Left ventricle myocardium inferior (tissue), 1 donor: ENCODE data around the gene RNF183. TPM values are rescaled to one million over a fixed set of nuclear protein-coding genes. Genes with fewer than 3 reads are reported as not detected.

Source experiments
- DNase-seq: peaks from one replicate; pipeline ENCODE4 v3.0.0-alpha.2; 2020
- H3K27ac ChIP-seq: fragments of 200-600 bp; replicated peaks from 2 replicates; pipeline ENCODE4 v1.8.0; 2021
- H3K27me3 ChIP-seq: fragments of 200-600 bp; 2 replicates; pipeline ENCODE4 v1.8.0; 2021; ENCODE audit warnings: low read depth
- H3K36me3 ChIP-seq: fragments of 200-600 bp; 2 replicates; pipeline ENCODE4 v1.8.0; 2021
- H3K4me1 ChIP-seq: fragments of 200-600 bp; 2 replicates; pipeline ENCODE4 v1.8.0; 2021
- H3K4me3 ChIP-seq: fragments of 200-600 bp; 2 replicates; pipeline ENCODE4 v1.8.0; 2021; ENCODE audit warnings: mild to moderate bottlenecking, moderate library complexity
- H3K9me3 ChIP-seq: fragments of 200-600 bp; replicated peaks from 2 replicates; pipeline ENCODE4 v1.8.0; 2021
- intact Hi-C: fragments of 100-400 bp; cut with micrococcal nuclease; formaldehyde crosslinking; loops from one replicate; pipeline ENCODE4 v1.11.0; 2022
- total RNA-seq: library from RNA; stranded (reverse); fragmentation: NEBNext Ultra II Directional; extraction: Animal tissue kit (Norgen Biotek cat#: 25700); gene quantifications from one replicate; pipeline ENCODE4 v1.2.1, GENCODE V29; 2021
- TF ChIP-seq, protein P1 (sequence below): fragments of 200-600 bp; IDR thresholded peaks from 2 replicates; pipeline ENCODE4 v1.8.0; 2021; ENCODE audit warnings: antibody characterized with exemption, mild to moderate bottlenecking, borderline replicate concordance
- donor health status: DM: no; HTN: yes; CAD: no; lungs with severe emphysema.

Gene RNF183
- total RNA-seq, 1 donor from 2014 or later = not detected

DNA sequence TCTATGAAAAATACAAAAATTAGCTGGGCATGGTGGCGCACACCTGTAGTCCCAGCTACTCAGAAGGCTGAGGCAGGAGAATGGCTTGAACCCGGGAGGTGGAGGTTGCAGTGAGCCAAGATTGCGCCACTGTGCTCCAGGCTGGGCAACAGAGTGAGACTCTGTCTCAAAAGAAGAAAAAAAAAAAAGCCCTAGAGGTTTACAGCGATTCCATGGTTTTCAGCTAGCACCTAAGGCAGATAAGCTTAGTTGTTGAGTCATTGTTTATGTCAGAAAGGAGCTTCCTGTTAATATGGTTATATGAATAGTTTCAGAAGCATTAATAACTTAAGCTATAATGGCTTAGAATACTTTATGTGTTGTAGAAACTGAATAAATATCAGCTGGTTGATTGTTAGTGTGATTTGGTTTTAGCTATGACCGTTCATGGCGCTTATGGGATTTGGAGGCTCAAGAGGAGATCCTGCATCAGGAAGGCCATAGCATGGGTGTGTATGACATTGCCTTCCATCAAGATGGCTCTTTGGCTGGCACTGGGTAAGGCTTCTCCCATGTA is 13.0 kb downstream of the RNF183 start:
- intact Hi-C loops = no loop called here
- TF ChIP-seq, protein P1, sequence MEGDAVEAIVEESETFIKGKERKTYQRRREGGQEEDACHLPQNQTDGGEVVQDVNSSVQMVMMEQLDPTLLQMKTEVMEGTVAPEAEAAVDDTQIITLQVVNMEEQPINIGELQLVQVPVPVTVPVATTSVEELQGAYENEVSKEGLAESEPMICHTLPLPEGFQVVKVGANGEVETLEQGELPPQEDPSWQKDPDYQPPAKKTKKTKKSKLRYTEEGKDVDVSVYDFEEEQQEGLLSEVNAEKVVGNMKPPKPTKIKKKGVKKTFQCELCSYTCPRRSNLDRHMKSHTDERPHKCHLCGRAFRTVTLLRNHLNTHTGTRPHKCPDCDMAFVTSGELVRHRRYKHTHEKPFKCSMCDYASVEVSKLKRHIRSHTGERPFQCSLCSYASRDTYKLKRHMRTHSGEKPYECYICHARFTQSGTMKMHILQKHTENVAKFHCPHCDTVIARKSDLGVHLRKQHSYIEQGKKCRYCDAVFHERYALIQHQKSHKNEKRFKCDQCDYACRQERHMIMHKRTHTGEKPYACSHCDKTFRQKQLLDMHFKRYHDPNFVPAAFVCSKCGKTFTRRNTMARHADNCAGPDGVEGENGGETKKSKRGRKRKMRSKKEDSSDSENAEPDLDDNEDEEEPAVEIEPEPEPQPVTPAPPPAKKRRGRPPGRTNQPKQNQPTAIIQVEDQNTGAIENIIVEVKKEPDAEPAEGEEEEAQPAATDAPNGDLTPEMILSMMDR = no peak
- no peaks in the 10 kb centered on the region for H3K27me3 ChIP-seq
- no peak overlapping the region for H3K4me3 ChIP-seq
- H3K9me3 ChIP-seq = no peaks in the 10 kb centered on the region
- peak overlapping the region; percentile 62 for H3K27ac ChIP-seq
- H3K4me1 ChIP-seq = peaks cover 13% of the 10 kb centered on the region
- no peak for DNase-seq
- peaks cover 88% of the 10 kb centered on the region for H3K36me3 ChIP-seq

DNA sequence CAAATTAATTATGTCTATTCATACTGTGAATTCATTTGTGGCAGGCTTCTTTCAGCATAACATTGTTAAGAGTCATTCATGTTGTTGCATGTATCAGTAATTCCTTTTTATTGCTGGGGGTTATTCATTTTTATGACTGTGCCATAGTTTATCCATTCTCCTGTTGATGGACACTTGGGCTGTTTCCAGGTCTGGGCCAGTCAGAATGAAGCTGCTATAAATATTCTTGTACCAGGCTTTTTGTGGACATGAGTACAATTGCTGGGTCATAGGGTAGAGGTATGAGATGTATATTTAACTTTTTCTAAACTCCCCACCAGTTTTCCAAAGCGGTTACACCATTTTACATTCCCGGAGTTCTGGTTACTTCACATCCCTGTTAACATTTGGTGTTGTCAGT is 14.1 kb downstream of the RNF183 start:
- no peak for DNase-seq
- H3K9me3 ChIP-seq = no peaks in the 10 kb centered on the region
- no peak overlapping the region for H3K4me3 ChIP-seq
- H3K36me3 ChIP-seq = peaks cover 97% of the 10 kb centered on the region
- intact Hi-C loops = no loop called here
- peak overlapping the region; percentile 62 for H3K27ac ChIP-seq
- TF ChIP-seq, protein P1 = no peak
- no peaks in the 10 kb centered on the region for H3K27me3 ChIP-seq
- peaks cover 13% of the 10 kb centered on the region for H3K4me1 ChIP-seq

DNA sequence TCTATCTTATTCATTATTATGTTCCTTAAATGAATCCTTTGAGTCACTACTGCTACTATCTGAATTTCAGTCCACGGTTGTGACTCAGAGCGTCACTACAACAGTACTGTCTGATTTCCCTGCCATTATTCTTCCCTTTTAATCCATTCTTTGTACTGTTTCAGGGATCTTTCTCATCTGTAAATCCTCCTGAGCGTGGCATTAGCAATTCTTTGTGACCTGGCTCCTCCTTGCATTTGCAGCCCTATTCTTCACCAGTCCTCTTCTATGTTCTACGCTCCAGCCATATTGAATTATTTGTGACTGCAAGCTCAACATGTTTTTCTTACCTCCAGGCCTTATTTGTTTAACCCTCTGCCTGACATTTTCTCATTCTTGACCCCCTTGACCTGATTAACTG is 21.8 kb downstream of the RNF183 start:
- Histone ChIP-seq H3K4me1 (peaks cover 20% of the 10 kb centered on the region), H3K27me3 (no peaks in the 10 kb centered on the region), H3K9me3 (no peaks in the 10 kb centered on the region), H3K27ac (no peak overlapping the region), H3K4me3 (no peak overlapping the region), H3K36me3 (peaks cover 95% of the 10 kb centered on the region)
- DNase-seq = no peak
- TF ChIP-seq, protein P1 = no peak
- intact Hi-C loops = no loop called here

DNA sequence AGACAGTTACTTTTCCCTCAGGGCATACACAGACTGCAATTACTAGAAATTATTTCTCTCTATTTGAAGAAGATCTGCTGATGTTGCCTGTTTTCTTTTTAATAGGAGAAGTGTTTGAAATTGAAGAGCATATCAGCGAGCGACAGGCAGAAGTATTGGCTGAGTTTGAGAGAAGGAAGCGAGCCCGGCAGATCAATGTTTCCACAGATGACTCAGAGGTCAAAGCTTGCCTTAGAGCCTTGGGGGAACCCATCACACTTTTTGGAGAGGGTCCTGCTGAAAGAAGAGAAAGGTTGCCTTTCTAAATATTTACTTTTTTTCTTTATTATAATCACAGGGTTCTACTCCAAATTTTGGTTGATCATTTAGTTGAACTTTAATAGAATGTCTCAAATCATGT is 24.3 kb downstream of the RNF183 start:
- intact Hi-C loops = no loop called here
- no peak for DNase-seq
- Histone ChIP-seq H3K9me3 (no peaks in the 10 kb centered on the region), H3K4me3 (no peak overlapping the region), H3K36me3 (peaks cover 72% of the 10 kb centered on the region), H3K27me3 (no peaks in the 10 kb centered on the region), H3K4me1 (peaks cover 43% of the 10 kb centered on the region), H3K27ac (no peak overlapping the region)
- TF ChIP-seq, protein P1 = no peak

- TF ChIP-seq, protein P1 = no peak
- H3K4me3 ChIP-seq = peak within 1 kb of the TSS; percentile 85
- H3K9me3 ChIP-seq = no peaks in the 10 kb centered on the region
- intact Hi-C loops = no loop called here
- DNase-seq = peak; percentile 96
- H3K4me1 ChIP-seq = peaks cover 59% of the 10 kb centered on the region
- peak within 1 kb of the TSS; percentile 94 for H3K27ac ChIP-seq
- peaks cover 67% of the 10 kb centered on the region for H3K36me3 ChIP-seq
- H3K27me3 ChIP-seq = no peaks in the 10 kb centered on the region
Observed at GRCh38 chr9:113275157-113276131, 27.7 kb downstream of the RNF183 start, which contains the start of the genes CDC26 and PRPF4. TSS of gene CDC26 (minus strand) at chr9:113275572. CDS start at chr9:113272507, 3,065 bp downstream. TSS of gene PRPF4 (plus strand) at chr9:113275658. CDS start at chr9:113275744, 86 bp downstream.
